ENCODE results near the gene TSPAN4. TPM values are rescaled to one million over a fixed set of nuclear protein-coding genes. Genes with fewer than 3 reads are reported as not detected.

Gene TSPAN4
- total RNA-seq, 3 donors from 2014 or later (not counting 1 experiment from before 2014, with no cell fraction given): 11.2 to 18.6 (median 14.6) TPM

- H3K36me3 ChIP-seq (ENCODE audit: control insufficient read depth, insufficient read depth, low read length): no peaks in the 10 kb centered on the region
- no peak for DNase-seq
- Mint-ChIP-seq H3K27me3 (ENCODE audit: low read depth in 2 of 2) (no peaks in the 10 kb centered on the region), H3K9me3 (no peaks in the 10 kb centered on the region), H3K36me3 (no peaks in the 10 kb centered on the region), H3K4me3 (no peak overlapping the region), H3K4me1 (no peaks in the 10 kb centered on the region), H3K27ac (no peak overlapping the region)
- intact Hi-C loops (cut with micrococcal nuclease): no loop called here
- H3K4me1 ChIP-seq (ENCODE audit: control insufficient read depth, insufficient read depth, low read length): no peaks in the 10 kb centered on the region
- no peaks in the 10 kb centered on the region for H3K27me3 ChIP-seq (ENCODE audit: control insufficient read depth, insufficient read depth, low read length)
- WGBS (ENCODE audit: insufficient coverage): 88% methylated on average over 10 of the region's 11 CpGs
- H3K9me3 ChIP-seq (ENCODE audit: control insufficient read depth, insufficient read depth, low read length): no peaks in the 10 kb centered on the region
- ATAC-seq: no peak
- no peak for TF ChIP-seq CTCF (IDR thresholded peaks at IDR 0.05)
- no peak overlapping the region for H3K4me3 ChIP-seq (ENCODE audit: low read length)
- no peak overlapping the region for H3K27ac ChIP-seq (ENCODE audit: low read length)
These were observed 22.2 kb downstream of the TSPAN4 start for GRCh38 chr11:864898-865297.

GRCh38 chr11:865462-866430, 23.1 kb downstream of the TSPAN4 start:
- intact Hi-C loops (cut with micrococcal nuclease): no loop called here
- no peaks in the 10 kb centered on the region for H3K27me3 Mint-ChIP-seq (ENCODE audit: low read depth in 2 of 2)
- no peaks in the 10 kb centered on the region for H3K4me1 Mint-ChIP-seq
- no peak overlapping the region for H3K27ac Mint-ChIP-seq
- ATAC-seq: no peak
- Histone ChIP-seq H3K27me3 (ENCODE audit: control insufficient read depth, insufficient read depth, low read length) (no peaks in the 10 kb centered on the region), H3K36me3 (ENCODE audit: control insufficient read depth, insufficient read depth, low read length) (no peaks in the 10 kb centered on the region), H3K4me3 (ENCODE audit: low read length) (no peak overlapping the region), H3K4me1 (ENCODE audit: control insufficient read depth, insufficient read depth, low read length) (no peaks in the 10 kb centered on the region), H3K27ac (ENCODE audit: low read length) (no peak overlapping the region), H3K9me3 (ENCODE audit: control insufficient read depth, insufficient read depth, low read length) (no peaks in the 10 kb centered on the region)
- H3K9me3 Mint-ChIP-seq: no peaks in the 10 kb centered on the region
- TF ChIP-seq CTCF (IDR thresholded peaks at IDR 0.05): no peak
- H3K4me3 Mint-ChIP-seq: no peak overlapping the region
- WGBS (ENCODE audit: insufficient coverage): 82% methylated on average over 41 of the region's 41 CpGs
- H3K36me3 Mint-ChIP-seq: no peaks in the 10 kb centered on the region
- no peak for DNase-seq

- Histone ChIP-seq H3K27ac (ENCODE audit: low read length) (no peak overlapping the region), H3K27me3 (ENCODE audit: control insufficient read depth, insufficient read depth, low read length) (no peaks in the 10 kb centered on the region), H3K4me1 (ENCODE audit: control insufficient read depth, insufficient read depth, low read length) (no peaks in the 10 kb centered on the region), H3K36me3 (ENCODE audit: control insufficient read depth, insufficient read depth, low read length) (no peaks in the 10 kb centered on the region), H3K9me3 (ENCODE audit: control insufficient read depth, insufficient read depth, low read length) (no peaks in the 10 kb centered on the region), H3K4me3 (ENCODE audit: low read length) (no peak overlapping the region)
- no peak for ATAC-seq
- 93% methylated on average over 14 of the region's 14 CpGs for WGBS (ENCODE audit: insufficient coverage)
- H3K4me3 Mint-ChIP-seq: no peak overlapping the region
- no peaks in the 10 kb centered on the region for H3K36me3 Mint-ChIP-seq
- DNase-seq: no peak
- H3K27ac Mint-ChIP-seq: no peak overlapping the region
- TF ChIP-seq CTCF (IDR thresholded peaks at IDR 0.05): no peak
- no peaks in the 10 kb centered on the region for H3K4me1 Mint-ChIP-seq
- H3K27me3 Mint-ChIP-seq (ENCODE audit: low read depth in 2 of 2): no peaks in the 10 kb centered on the region
- H3K9me3 Mint-ChIP-seq: no peaks in the 10 kb centered on the region
- intact Hi-C loops (cut with micrococcal nuclease): no loop called here
These were observed 23.8 kb downstream of the TSPAN4 start for GRCh38 chr11:866481-866880.
